ENCODE measurements around the gene HDAC3.

HDAC3 gene

DNA sequence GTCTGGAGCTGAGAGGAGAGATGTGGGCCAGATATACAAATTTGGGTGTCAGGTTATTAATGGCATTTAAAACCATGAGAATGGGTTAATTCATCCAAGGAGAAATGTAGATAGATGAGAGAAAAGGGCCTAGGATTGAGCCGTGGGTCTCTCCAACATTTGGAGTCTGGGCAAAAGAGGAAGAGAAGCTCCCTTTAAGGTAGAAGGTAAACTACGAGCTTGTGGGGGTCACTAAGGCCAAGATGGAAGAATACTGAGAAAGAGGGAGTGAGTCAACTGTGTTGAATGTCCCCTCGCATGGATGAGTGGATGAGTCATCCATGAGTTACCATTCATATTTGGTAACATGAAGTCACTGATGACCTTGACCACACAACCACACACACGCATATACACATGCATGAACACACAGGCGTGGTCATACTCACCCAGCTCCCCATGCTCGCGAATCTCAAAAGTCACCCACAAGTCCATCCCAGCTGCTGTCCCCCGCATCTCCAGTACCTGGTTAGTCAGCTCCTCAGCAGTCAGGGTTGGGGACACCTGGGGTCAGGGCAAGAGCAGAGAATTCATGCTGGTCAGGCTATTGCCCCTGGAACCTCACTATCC, 21.4 kb upstream of the HDAC3 start:
- TF ChIP-seq, protein P1, sequence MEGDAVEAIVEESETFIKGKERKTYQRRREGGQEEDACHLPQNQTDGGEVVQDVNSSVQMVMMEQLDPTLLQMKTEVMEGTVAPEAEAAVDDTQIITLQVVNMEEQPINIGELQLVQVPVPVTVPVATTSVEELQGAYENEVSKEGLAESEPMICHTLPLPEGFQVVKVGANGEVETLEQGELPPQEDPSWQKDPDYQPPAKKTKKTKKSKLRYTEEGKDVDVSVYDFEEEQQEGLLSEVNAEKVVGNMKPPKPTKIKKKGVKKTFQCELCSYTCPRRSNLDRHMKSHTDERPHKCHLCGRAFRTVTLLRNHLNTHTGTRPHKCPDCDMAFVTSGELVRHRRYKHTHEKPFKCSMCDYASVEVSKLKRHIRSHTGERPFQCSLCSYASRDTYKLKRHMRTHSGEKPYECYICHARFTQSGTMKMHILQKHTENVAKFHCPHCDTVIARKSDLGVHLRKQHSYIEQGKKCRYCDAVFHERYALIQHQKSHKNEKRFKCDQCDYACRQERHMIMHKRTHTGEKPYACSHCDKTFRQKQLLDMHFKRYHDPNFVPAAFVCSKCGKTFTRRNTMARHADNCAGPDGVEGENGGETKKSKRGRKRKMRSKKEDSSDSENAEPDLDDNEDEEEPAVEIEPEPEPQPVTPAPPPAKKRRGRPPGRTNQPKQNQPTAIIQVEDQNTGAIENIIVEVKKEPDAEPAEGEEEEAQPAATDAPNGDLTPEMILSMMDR (IDR thresholded peaks at IDR 0.05; ENCODE audit: low read length, missing control alignments): no peak
- no peak overlapping the region for H3K4me3 ChIP-seq (replicated peaks; ENCODE audit: low read depth, low read length)
- DNase-seq (ENCODE audit: low read depth): peak; percentile 91

GRCh38 chr5:141657404-141657803, 20.8 kb upstream of the HDAC3 start:
- DNase-seq (ENCODE audit: low read depth): no peak
- TF ChIP-seq, protein P1 (IDR thresholded peaks at IDR 0.05; ENCODE audit: low read length, missing control alignments): no peak
- no peak overlapping the region for H3K4me3 ChIP-seq (replicated peaks; ENCODE audit: low read depth, low read length)

GRCh38 chr5:141656396-141656795, 19.7 kb upstream of the HDAC3 start:
- TF ChIP-seq, protein P1 (IDR thresholded peaks at IDR 0.05; ENCODE audit: low read length, missing control alignments): no peak
- H3K4me3 ChIP-seq (replicated peaks; ENCODE audit: low read depth, low read length): no peak overlapping the region
- DNase-seq (ENCODE audit: low read depth): no peak

DNA sequence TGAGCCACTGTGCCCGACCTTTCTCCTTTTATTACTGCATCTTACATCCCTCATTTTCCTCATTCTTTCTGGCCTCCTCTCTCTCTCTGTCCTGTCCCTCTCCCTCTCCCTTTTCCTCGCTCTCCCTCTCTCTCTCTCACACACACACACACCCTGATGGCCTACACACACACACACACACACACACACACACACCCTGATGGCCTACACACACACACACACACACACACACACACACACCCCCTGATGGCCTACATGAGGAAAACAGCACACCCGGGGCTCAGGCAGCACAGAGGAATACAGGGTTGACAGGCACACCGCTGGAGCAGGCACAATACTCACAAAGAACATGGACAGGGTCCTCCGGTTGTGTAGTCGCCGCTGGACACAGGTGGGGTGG, 18.4 kb upstream of the HDAC3 start:
- H3K4me3 ChIP-seq (replicated peaks; ENCODE audit: low read depth, low read length): no peak overlapping the region
- TF ChIP-seq, protein P1 (IDR thresholded peaks at IDR 0.05; ENCODE audit: low read length, missing control alignments): no peak
- DNase-seq (ENCODE audit: low read depth): no peak

- DNase-seq (ENCODE audit: low read depth): peak; percentile 43
- TF ChIP-seq, protein P1 (IDR thresholded peaks at IDR 0.05; ENCODE audit: low read length, missing control alignments): no peak
Measured at GRCh38 chr5:141654298-141654697, 17.6 kb upstream of the HDAC3 start.

DNA sequence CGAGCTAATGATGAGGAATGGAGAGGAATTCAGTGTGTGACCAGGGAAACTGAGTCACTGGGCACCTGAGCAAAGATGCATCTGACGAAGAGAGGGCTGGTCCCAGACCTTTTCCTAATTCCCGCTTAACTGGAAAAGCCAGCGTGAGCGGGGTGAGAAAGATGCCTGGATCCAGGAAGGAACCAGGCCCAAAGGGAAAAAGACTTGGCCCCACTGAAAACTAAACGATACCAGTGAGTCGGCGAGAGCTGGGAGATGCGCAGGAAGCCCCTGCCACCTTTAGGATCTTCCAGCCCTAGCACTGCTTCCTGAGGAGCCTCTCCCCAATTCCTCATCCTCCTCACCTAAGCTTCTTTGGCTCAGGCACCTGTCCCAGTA, 15.1 kb upstream of the HDAC3 start:
- TF ChIP-seq, protein P1 (IDR thresholded peaks at IDR 0.05; ENCODE audit: low read length, missing control alignments): no peak
- H3K4me3 ChIP-seq (replicated peaks; ENCODE audit: low read depth, low read length): peak overlapping the region; percentile 84
- no peak for DNase-seq (ENCODE audit: low read depth)

More at GRCh38 chr5:141654298-141654697, 17.6 kb upstream of the HDAC3 start:
- H3K4me3 ChIP-seq (replicated peaks; ENCODE audit: low read depth, low read length): no peak overlapping the region
